IMR-90 (cell line): ENCODE measurements around the gene GRID1. TPM values are rescaled to one million over a fixed set of nuclear protein-coding genes. Genes with fewer than 3 reads are reported as not detected.

Experiments used
- ATAC-seq: fragments of 200-7000 bp; cut with Tn5 transposase; 2 replicates; pipeline ENCODE4 v1.9.1; 2020; ENCODE audit warnings: low read depth, mild to moderate bottlenecking, moderate library complexity
- BruUV-seq: library from RNA; stranded (reverse); fragments of 400-500 nt; replicated peaks from 2 replicates; lab custom pipeline; 2021; lab: Mats Ljungman, UMichigan
- CTCF ChIA-PET: fragments of 300-600 bp; formaldehyde crosslinking; extraction: SDS; loops from one replicate; lab custom pipeline; 2021; ENCODE audit warnings: antibody characterized with exemption; lab: Yijun Ruan, JAX
- POLR2A ChIA-PET: fragments of 300-600 bp; sonication (Branson Sonifier 250); formaldehyde crosslinking; loops from one replicate; lab custom pipeline; 2022; ENCODE audit warnings: antibody characterized with exemption; ENCODE audit not compliant: unreplicated experiment; lab: Charles Lee
- DNase-seq: peaks from one replicate; pipeline ENCODE4 v3.0.0; 2013
- H2AFZ ChIP-seq: replicated peaks from 2 replicates; pipeline ENCODE3; 2013; ENCODE audit warnings: low read length, mild to moderate bottlenecking; ENCODE audit not compliant: poor library complexity
- H2AK5ac ChIP-seq: 2 replicates; pipeline ENCODE4 v1.6.1; 2013; ENCODE audit warnings: low read depth, low read length, inconsistent platforms
- H2AK9ac ChIP-seq: replicated peaks from 2 replicates; pipeline ENCODE3; 2013; ENCODE audit warnings: mild to moderate bottlenecking, low read depth, low read length, moderate library complexity; ENCODE audit not compliant: poor library complexity
- H2BK120ac ChIP-seq: 2 replicates; pipeline ENCODE4 v1.6.1; 2013; ENCODE audit warnings: low read depth, low read length, inconsistent platforms
- H2BK15ac ChIP-seq: 3 replicates; pipeline ENCODE4 v1.6.1; 2013; ENCODE audit warnings: low read depth, low read length, inconsistent platforms
- H2BK20ac ChIP-seq: 2 replicates; pipeline ENCODE4 v1.6.1; 2013; ENCODE audit warnings: low read depth, mild to moderate bottlenecking, inconsistent platforms, low read length, moderate library complexity
- H2BK5ac ChIP-seq: 2 replicates; pipeline ENCODE4 v1.6.1; 2013; ENCODE audit warnings: mild to moderate bottlenecking, low read depth, low read length, inconsistent platforms; ENCODE audit not compliant: poor library complexity, severe bottlenecking
- H3K14ac ChIP-seq: replicated peaks from 2 replicates; pipeline ENCODE4 v1.6.1; 2013; ENCODE audit warnings: low read depth, low read length, inconsistent platforms
- H3K18ac ChIP-seq: 2 replicates; pipeline ENCODE4 v1.6.1; 2013; ENCODE audit warnings: low read depth, low read length, control low read depth
- H3K23ac ChIP-seq: 2 replicates; pipeline ENCODE4 v1.6.1; 2013; ENCODE audit warnings: low read depth, low read length, inconsistent platforms
- H3K27ac ChIP-seq: 2 replicates; pipeline ENCODE4 v1.5.1; 2013; ENCODE audit warnings: mild to moderate bottlenecking, control low read depth, low read length; ENCODE audit not compliant: insufficient read depth
- H3K27me3 ChIP-seq: 2 replicates; pipeline ENCODE4 v1.6.1; 2013; ENCODE audit warnings: low read length; ENCODE audit not compliant: control insufficient read depth, insufficient read depth
- H3K36me3 ChIP-seq: 2 replicates; pipeline ENCODE4 v1.6.1; 2013; ENCODE audit warnings: low read length, mixed read lengths; ENCODE audit not compliant: control insufficient read depth, insufficient read depth
- H3K4ac ChIP-seq: 2 replicates; pipeline ENCODE4 v1.6.1; 2013; ENCODE audit warnings: low read depth, low read length, inconsistent platforms
- H3K4me1 ChIP-seq: 2 replicates; pipeline ENCODE4 v1.6.1; 2013; ENCODE audit warnings: low read length, mixed read lengths; ENCODE audit not compliant: control insufficient read depth, insufficient read depth
- H3K4me2 ChIP-seq: 2 replicates; pipeline ENCODE4 v1.6.1; 2013; ENCODE audit warnings: low read depth, mild to moderate bottlenecking, control low read depth, low read length, moderate library complexity
- H3K4me3 ChIP-seq: 2 replicates; pipeline ENCODE4 v1.5.1; 2013; ENCODE audit warnings: low read depth, mild to moderate bottlenecking, control low read depth, low read length, moderate library complexity; ENCODE audit not compliant: insufficient read depth
- H3K56ac ChIP-seq: 2 replicates; pipeline ENCODE4 v1.6.1; 2013; ENCODE audit warnings: low read length, inconsistent platforms; ENCODE audit not compliant: insufficient read depth; ENCODE audit errors: extremely low read depth
- H3K79me1 ChIP-seq, 2 experiments: 2 replicates each; pipeline ENCODE4 v1.6.1; 2013; ENCODE audit warnings: low read length in 2 of 2, inconsistent platforms in 1 of 2, low read depth in 1 of 2
- H3K9ac ChIP-seq: 2 replicates; pipeline ENCODE4 v1.6.1; 2013; ENCODE audit warnings: low read depth, low read length, control low read depth
- H3K9me1 ChIP-seq: 2 replicates; pipeline ENCODE4 v1.6.1; 2013; ENCODE audit warnings: low read length, inconsistent platforms; ENCODE audit not compliant: insufficient read depth
- H3K9me3 ChIP-seq: 2 replicates; pipeline ENCODE4 v1.6.1; 2013; ENCODE audit warnings: low read length; ENCODE audit not compliant: control insufficient read depth, insufficient read depth
- H4K20me1 ChIP-seq: 2 replicates; pipeline ENCODE4 v1.6.1; 2013; ENCODE audit warnings: low read length, inconsistent platforms; ENCODE audit not compliant: insufficient read depth
- H4K5ac ChIP-seq: 2 replicates; pipeline ENCODE4 v1.6.1; 2013; ENCODE audit warnings: mild to moderate bottlenecking, low read depth, low read length, control low read depth
- H4K8ac ChIP-seq, 2 experiments: 2 replicates each; pipeline ENCODE4 v1.6.1; 2013; ENCODE audit warnings: low read depth in 2 of 2, low read length in 2 of 2, control low read depth in 1 of 2, inconsistent platforms in 1 of 2
- H4K91ac ChIP-seq: 2 replicates; pipeline ENCODE4 v1.6.1; 2013; ENCODE audit warnings: low read depth, low read length, inconsistent platforms; ENCODE audit not compliant: insufficient read depth
- CEBPB ChIP-seq: IDR thresholded peaks from 2 replicates; pipeline ENCODE4 v1.6.1; 2012; ENCODE audit warnings: low read depth, low read length, improper control_type of control experiment
- USF2 ChIP-seq: fragments of 150-350 bp; IDR thresholded peaks from 2 replicates; pipeline ENCODE4 v1.6.1; 2017; ENCODE audit warnings: mild to moderate bottlenecking, antibody characterized with exemption, low read length, low read depth
- WGBS, 2 experiments: methylation state at CpG; one replicate each; pipeline versions ENCODE4 v1.1.5 to v1.1.7; 2013; ENCODE audit warnings: missing lambda C conversion rate in 2 of 2; ENCODE audit not compliant: insufficient read length in 1 of 2; ENCODE audit errors: extremely low coverage in 2 of 2; 5-methylcytosine and 5-hydroxymethylcytosine counted together
- dilution Hi-C: fragments of 300-500 bp; cut with HindIII; formaldehyde crosslinking; loops from one replicate; pipeline ENCODE4 v1.14.3; 2018; ENCODE audit warnings: low sequenced_read_pairs; ENCODE audit not compliant: unreplicated experiment
- in situ Hi-C: fragments of 300-500 bp; cut with MboI; formaldehyde crosslinking; loops from 3 replicates; pipeline ENCODE4 v1.14.3; 2019; ENCODE audit warnings: low sequenced_read_pairs, inconsistent platforms, mixed read lengths
- intact Hi-C: fragments of 100-400 bp; cut with micrococcal nuclease; formaldehyde crosslinking; loops from 2 replicates; pipeline ENCODE4 v1.10.0; 2022
- polyA plus RNA-seq, 3 experiments: library from polyadenylated mRNA; depleted of rRNA; stranded (reverse); fragments of >200 nt; gene quantifications; 2 replicates each; pipeline ENCODE4 v1.2.3, GENCODE V29; 2012; ENCODE audit warnings: low replicate concordance in 1 of 3
- total RNA-seq: library from RNA; depleted of rRNA; stranded (reverse); fragments of >200 nt; gene quantifications from 2 replicates; pipeline ENCODE4 v1.2.3, GENCODE V29; 2012

Gene GRID1
- total and polyA plus RNA-seq, 2 of the 4 experiments (the other 2 are of a cell fraction): not detected

- H4K5ac ChIP-seq: no peak overlapping the region
- H2AFZ ChIP-seq: no peak overlapping the region
- no peak overlapping the region for H2BK15ac ChIP-seq
- no peaks in the 10 kb centered on the region for H4K20me1 ChIP-seq
- ChIA-PET POLR2A (no interaction called here), CTCF (no interaction called here)
- no peaks in the 10 kb centered on the region for H3K4me1 ChIP-seq
- no peak overlapping the region for H3K27ac ChIP-seq
- no peak overlapping the region for H4K91ac ChIP-seq
- in situ Hi-C loops (no loop called here), intact Hi-C loops (no loop called here), dilution Hi-C loops (no loop called here)
- no peak overlapping the region for H3K18ac ChIP-seq
- no peak overlapping the region for H2BK20ac ChIP-seq
- H2BK120ac ChIP-seq: no peak overlapping the region
- H3K27me3 ChIP-seq: no peaks in the 10 kb centered on the region
- H3K9ac ChIP-seq: no peak overlapping the region
- no CpG with 5 or more reads among the region's 3 CpGs for WGBS, 2 experiments
- ATAC-seq (no peak), DNase-seq (no peak)
- no TSS peak for BruUV-seq
- H3K4me2 ChIP-seq: no peak overlapping the region
- H2AK5ac ChIP-seq: no peak overlapping the region
- no peak overlapping the region for H3K56ac ChIP-seq
- no peak overlapping the region for H3K14ac ChIP-seq
- no peak overlapping the region for H2AK9ac ChIP-seq
- no peaks in the 10 kb centered on the region for H3K36me3 ChIP-seq
- no peak overlapping the region for H3K23ac ChIP-seq
- H3K9me3 ChIP-seq: no peaks in the 10 kb centered on the region
- no peak overlapping the region for H4K8ac ChIP-seq
- H3K4ac ChIP-seq: no peak overlapping the region
- no peak overlapping the region for H2BK5ac ChIP-seq
- H3K4me3 ChIP-seq: no peak overlapping the region
- H3K9me1 ChIP-seq: no peaks in the 10 kb centered on the region
- TF ChIP-seq CEBPB (no peak), USF2 (no peak)
- no peaks in the 10 kb centered on the region for H3K79me1 ChIP-seq
Measured at GRCh38 chr10:86223256-86223655, 143.3 kb downstream of the GRID1 start.
